ENCODE measurements around the gene FGA.
"Not testable (repeated sequence)": the region's sequence is repeated elsewhere in the genome, so short reads cannot be mapped to it uniquely, and the experiment has no call there.

The FGA gene

GRCh38 chr4:154597798-154598774 lies 7.5 kb upstream of the FGA start:
- no peak for TF ChIP-seq CTCF (conservative IDR thresholded peaks at IDR 0.05; ENCODE audit: low read depth, low read length)
- no peak overlapping the region for H3K4me3 ChIP-seq (ENCODE audit: low read length)
- no peak for DNase-seq (ENCODE audit: low read depth)

- DNase-seq (ENCODE audit: low read depth): not testable (repeated sequence)
Observed at GRCh38 chr4:154597281-154597680, 6.7 kb upstream of the FGA start.

GRCh38 chr4:154595807-154596206 lies 5.3 kb upstream of the FGA start:
- TF ChIP-seq CTCF (conservative IDR thresholded peaks at IDR 0.05; ENCODE audit: low read depth, low read length): no peak
- H3K4me3 ChIP-seq (ENCODE audit: low read length): no peak overlapping the region
- no peak for DNase-seq (ENCODE audit: low read depth)

More at GRCh38 chr4:154597281-154597680, 6.7 kb upstream of the FGA start:
- H3K4me3 ChIP-seq (ENCODE audit: low read length): not testable (repeated sequence)

- H3K4me3 ChIP-seq (ENCODE audit: low read length); DNase-seq (ENCODE audit: low read depth): not testable (repeated sequence)
Observed at GRCh38 chr4:154594343-154594742, 3.8 kb upstream of the FGA start.

- no peak for TF ChIP-seq CTCF (conservative IDR thresholded peaks at IDR 0.05; ENCODE audit: low read depth, low read length)
- DNase-seq (ENCODE audit: low read depth): no peak
- H3K4me3 ChIP-seq (ENCODE audit: low read length): no peak overlapping the region
Observed at GRCh38 chr4:154593868-154594267, 3.3 kb upstream of the FGA start.

GRCh38 chr4:154591890-154592289 lies 1.3 kb upstream of the FGA start:
- DNase-seq (ENCODE audit: low read depth): no peak
- no peak overlapping the region for H3K4me3 ChIP-seq (ENCODE audit: low read length)
- no peak for TF ChIP-seq CTCF (conservative IDR thresholded peaks at IDR 0.05; ENCODE audit: low read depth, low read length)

GRCh38 chr4:154589296-154590197 lies 995 bp downstream of the FGA start:
- TF ChIP-seq CTCF (conservative IDR thresholded peaks at IDR 0.05; ENCODE audit: low read depth, low read length): no peak
- no peak for DNase-seq (ENCODE audit: low read depth)
- no peak overlapping the region for H3K4me3 ChIP-seq (ENCODE audit: low read length)
